Hematopoietic multipotent progenitor cell treated with erythropoietin and hydrocortisone succinate and interleukin-3 and kit ligand, for 6 days (in vitro differentiated cells): ENCODE measurements around the gene CD99L2.
A peak's percentile ranks its signal among the peaks of the same experiment; 100 is the strongest.
"Not testable (repeated sequence)": the region's sequence is repeated elsewhere in the genome, so short reads cannot be mapped to it uniquely, and the experiment has no call there.

Experiments used
- DNase-seq: peaks from one replicate; pipeline ENCODE4 v3.0.0-alpha.2; 2015

Gene CD99L2

GRCh38 chrX:150849996-150850720 lies 48.3 kb downstream of the CD99L2 start:
- DNase-seq = peak; percentile 55

DNA sequence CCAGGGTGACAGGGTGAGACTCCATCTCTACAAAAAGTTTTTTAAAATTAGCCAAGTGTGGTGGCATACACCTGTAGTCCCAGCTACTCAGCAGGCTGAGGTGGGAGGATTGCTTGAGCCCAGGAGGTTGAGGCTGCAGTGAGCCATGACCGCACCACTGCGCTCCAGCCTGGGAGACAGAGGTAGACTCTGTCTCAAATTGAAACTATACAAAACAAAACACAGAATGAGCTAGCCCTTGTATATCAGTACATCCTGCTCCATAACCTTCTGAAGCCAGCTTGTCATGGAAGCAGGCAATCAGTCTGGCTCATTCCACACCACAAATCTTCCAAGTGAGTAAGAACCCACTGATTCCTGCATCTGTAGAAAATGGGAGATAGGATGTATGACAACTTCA lies 49.0 kb downstream of the CD99L2 start:
- DNase-seq = no peak

DNA sequence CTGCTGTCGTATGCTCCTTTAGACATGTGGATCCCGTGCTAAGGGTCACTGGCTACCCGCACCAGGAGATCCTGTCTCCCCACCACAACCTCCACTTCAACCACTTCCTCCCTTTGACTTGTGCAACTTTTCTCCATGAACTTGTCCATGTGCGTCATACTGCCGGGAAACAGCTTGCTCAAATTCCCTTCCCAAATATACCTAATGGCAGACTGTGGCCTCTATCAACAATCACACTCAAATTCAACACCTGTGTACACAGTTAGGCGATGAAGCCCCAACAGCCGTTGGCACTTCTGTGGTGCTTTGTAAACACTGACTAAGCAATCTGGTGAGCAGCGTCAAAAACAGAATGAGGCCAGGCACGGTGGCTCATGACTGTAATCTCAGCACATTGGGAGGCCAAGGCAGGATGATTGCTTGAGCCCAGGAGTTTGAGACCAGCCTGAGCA lies 49.5 kb downstream of the CD99L2 start:
- DNase-seq = peak; percentile 30

DNA sequence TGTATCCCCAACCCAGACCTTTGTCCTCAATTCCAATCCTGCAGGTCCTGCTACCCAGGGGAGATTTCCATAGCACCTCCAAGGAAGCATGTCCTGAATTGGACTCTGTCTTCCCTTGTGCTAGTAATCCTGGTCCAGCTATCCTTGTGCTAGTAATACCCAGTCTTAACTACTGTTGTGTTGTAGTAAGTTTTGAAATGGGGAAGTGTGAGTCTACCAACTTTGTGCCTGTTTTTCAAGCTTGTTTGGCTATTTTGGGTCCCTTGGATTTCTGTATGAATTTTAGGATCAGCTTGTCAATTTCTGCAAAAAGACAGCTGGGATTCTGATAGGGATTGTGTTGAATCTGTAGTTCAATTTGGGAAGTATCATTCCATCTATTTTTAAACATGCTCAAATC lies 51.4 kb downstream of the CD99L2 start:
- no peak for DNase-seq

DNA sequence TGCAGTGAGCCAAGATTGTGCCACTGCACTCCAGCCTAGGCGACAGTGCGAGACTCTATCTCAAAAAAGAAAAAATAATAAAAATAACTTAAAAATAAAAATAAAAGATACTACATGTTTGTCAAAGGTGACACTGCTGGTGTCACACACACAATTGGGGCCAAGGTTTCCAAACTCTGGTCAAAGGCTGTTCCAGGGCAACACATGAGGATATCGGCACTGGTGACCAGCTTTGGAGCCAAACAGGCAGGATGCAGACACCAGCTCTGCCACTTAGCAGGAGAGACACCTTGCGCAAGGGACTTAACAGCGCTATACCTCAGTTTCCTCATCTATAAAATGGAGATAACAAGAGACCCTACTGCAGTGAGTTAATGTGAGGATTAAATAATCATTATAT lies 52.3 kb downstream of the CD99L2 start:
- no peak for DNase-seq

GRCh38 chrX:150845091-150845490 lies 53.4 kb downstream of the CD99L2 start:
- peak; percentile 43 for DNase-seq

DNA sequence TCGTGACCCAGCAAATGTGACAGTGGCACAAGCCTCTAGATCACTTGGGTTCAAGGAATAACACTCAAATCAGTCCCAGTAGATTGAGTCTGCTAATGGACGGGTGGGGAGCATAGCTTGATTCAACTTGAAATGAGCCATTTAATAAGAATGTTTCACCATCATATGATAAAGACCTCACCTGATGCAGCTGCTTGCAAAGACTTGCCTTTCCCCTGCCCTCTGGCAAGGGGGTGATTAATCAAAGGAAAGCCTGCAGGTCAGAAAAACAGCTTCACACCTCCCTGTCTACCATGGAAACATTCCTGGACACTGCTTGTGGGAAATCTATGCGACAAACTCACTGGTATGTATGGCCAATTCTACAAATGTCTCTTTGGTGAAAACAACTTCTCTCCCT lies 54.5 kb downstream of the CD99L2 start:
- no peak for DNase-seq

GRCh38 chrX:150842198-150842685 lies 56.2 kb downstream of the CD99L2 start:
- no peak for DNase-seq

GRCh38 chrX:150841456-150842197 lies 56.8 kb downstream of the CD99L2 start:
- DNase-seq = peak; percentile 39

- DNase-seq = no peak
These were observed 60.6 kb downstream of the CD99L2 start for GRCh38 chrX:150837845-150838244.

GRCh38 chrX:150834695-150835094 lies 63.8 kb downstream of the CD99L2 start:
- DNase-seq = no peak

DNA sequence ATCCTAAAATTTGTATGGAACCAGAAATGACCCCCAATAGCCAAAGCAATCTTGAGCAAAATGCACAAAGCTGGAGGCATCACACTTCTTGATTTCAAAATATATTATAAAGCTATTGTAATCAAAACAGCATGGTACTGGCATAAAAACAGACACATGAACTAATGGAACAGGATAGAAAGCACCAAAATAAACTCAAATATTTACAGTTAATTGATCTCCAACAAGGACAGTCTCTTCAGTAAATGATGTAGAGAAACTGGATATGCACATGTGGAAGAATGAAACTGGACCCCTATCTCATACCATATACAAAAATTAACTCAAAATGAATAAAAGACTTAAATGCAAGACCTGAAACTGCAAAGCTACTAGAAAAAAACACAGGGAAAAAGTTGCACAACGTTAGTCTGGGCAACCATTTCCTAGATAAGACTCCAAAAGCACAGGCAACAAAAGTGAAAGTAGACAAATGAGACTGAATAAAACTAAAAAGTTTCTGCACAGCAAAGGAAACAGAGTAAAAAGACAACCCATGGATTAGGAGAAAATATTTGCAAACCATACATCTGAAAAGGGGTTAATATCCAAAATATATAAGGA lies 64.9 kb downstream of the CD99L2 start:
- no peak for DNase-seq

DNA sequence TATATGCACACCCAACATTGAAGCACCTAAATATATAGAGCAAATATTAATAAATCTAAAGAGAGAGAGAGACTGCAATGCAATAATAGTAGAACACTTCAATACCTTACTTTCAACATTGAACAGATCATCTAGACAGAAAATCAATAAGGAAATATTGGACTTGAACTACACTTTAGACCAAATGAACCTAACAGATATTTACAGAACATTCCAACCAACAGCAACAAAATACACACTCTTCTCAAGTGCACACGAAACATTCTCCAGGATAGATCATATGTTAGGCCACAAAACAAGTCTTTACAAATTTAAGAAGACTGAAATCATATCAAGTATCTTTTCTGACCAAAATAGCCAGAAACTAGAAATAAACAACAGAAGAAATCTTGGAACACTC lies 66.6 kb downstream of the CD99L2 start:
- DNase-seq = no peak

- no peak for DNase-seq
These were observed 69.7 kb downstream of the CD99L2 start for GRCh38 chrX:150828785-150829184.

DNA sequence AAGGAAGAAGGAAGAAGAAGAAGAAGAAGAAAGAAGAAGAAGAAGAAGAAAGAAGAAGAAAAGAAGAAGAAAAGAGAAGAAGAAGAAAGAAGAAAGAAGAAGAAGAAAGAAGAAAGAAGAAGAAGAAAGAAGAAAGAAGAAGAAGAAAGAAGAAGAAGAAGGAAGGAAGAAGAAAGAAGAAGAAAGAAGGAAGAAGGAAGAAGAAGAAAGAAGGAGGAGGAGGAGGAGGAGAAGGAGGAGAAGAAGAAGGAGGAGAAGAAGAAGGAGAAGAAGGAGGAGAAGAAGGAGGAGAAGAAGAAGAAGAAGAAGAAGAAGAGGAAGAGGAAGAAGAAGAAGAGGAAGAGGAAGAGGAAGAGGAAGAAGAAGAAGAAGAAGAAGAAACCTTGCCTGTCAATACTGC lies 74.1 kb downstream of the CD99L2 start:
- not testable (repeated sequence) for DNase-seq

GRCh38 chrX:150823826-150824225 lies 74.6 kb downstream of the CD99L2 start:
- DNase-seq = not testable (repeated sequence)

DNA sequence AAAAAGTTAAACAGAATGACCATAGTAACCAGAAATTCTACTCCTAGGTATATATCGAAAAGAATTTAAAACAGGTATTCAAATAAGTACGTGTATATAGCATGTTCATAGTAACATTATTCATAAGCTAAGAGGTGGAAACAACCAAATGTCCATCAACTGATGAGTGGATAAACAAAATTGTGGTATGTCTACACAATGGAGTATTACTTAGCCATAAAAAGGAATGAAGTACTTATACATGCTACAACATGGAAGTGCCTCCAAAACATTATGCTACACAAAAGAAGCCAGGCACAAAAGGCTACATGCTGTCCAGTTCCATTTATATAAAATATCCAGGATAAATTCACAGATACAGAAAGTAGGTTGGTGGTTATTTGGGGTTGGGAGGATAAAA lies 76.5 kb downstream of the CD99L2 start:
- DNase-seq = no peak

DNA sequence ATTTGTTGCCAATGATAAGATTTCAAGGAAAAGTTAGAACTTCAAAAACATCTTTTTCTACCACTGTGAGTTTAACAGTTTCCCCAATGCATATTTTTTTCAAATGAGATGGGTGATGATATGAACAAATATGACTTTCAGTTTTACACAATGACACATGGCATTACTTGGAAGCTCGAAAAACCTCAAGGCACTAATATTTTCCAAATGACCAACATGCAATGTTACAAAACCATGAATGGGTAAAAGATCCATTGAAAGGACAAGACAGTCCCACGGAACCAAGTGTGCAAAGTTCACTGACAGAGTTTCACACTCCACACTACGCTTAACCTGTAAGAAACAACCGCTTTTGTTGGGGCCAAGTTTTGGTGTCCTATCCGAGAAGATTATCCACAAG lies 84.5 kb downstream of the CD99L2 start:
- DNase-seq = no peak

DNA sequence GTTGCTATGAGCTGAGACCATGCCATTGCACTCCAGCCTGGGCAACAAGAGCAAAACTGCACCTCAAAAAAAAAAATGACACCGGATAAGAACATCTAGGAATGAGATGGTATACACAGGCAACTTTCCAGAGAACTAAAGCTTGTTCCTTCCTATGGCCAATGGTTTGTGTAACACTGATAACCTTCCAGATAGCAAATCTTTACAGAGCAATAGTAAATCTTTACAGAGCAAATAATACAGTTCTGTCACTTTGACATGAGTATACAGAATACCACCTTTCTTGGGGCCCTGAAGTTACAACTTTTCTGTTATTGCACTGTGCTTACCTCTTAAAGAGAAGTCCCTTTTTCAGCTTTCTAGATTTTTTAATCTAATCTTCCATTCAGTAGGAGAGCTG lies 91.6 kb downstream of the CD99L2 start:
- no peak for DNase-seq

- DNase-seq = no peak
These were observed 92.7 kb downstream of the CD99L2 start for GRCh38 chrX:150805736-150806135.

- DNase-seq = no peak
These were observed 105.4 kb downstream of the CD99L2 start for GRCh38 chrX:150792949-150793527.

GRCh38 chrX:150790021-150790420 lies 108.4 kb downstream of the CD99L2 start:
- no peak for DNase-seq

- no peak for DNase-seq
These were observed 116.8 kb downstream of the CD99L2 start for GRCh38 chrX:150781677-150782076.

DNA sequence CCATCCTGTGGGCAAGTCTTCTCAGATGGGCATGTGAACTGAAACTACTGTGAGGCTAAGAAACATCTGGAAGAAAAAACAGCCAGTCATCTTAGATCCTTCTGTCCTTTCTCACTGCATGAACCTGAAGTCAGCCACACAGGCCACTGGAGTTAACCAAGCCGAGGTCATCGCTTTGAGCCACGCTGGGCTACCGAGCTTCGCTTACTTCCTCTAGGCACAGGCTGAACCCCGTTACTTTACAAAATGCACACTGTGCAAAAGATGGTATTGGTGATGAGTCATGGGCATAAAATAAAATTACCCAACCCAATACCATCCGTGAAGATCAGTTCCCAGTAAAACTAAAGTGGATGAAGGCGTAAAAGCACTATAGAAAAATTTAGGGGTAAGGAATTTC lies 119.1 kb downstream of the CD99L2 start:
- no peak for DNase-seq
